ENCODE measurements around the gene TBC1D13. TPM values are rescaled to one million over a fixed set of nuclear protein-coding genes. Genes with fewer than 3 reads are reported as not detected.

TBC1D13 gene
- total and polyA plus RNA-seq, 2 of the 13 experiments (the other 11 are each of a cell fraction or from before 2014, with no cell fraction given) = 17.9 to 19.7 TPM

DNA sequence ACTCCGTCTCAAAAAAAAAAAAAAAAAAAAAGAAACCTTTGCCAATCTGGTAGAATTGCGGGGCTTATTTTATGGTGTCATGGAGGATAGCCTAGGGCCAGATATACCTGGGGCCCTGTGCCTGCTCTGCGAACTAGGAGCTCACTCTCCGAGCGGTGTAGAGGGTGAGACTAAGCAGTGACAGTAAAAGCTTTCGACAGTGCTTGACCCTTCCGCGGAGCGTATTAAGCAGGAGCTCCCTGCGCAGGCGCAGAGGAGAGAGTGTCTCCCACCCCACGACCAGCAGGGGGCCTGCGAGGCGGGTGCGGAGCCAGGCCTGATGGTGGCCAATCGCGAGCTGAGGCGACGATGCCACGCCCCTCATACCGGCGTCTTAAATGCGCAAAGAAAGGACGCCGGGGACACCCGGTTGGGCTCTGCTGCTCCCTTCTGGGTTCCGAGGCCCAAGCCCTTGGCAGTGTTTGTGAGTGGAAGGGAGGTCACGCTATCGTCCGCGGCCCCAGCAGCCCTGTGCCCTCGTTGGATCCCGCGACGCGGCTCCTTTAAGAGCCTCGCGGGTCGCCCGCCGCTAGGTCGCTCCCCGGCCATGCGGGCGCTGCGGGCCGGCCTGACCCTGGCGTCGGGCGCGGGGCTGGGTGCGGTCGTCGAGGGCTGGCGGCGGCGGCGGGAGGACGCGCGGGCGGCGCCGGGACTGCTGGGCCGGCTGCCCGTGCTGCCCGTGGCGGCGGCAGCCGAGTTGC, 31.2 kb downstream of the TBC1D13 start, which contains the start of gene ENDOG (continued):
- TF ChIP-seq KDM5B (CRISPR knock-in tag; IDR thresholded peaks at IDR 0.05; ENCODE audit: borderline replicate concordance) (no peak; the same call in 1 of the 2 replicates), PHF8 (CRISPR knock-in tag; IDR thresholded peaks at IDR 0.05) (peak; percentile 85), NFE2L2 (IDR thresholded peaks at IDR 0.05; ENCODE audit: low read length) (no peak), ZNF567 (CRISPR knock-in tag; IDR thresholded peaks at IDR 0.05; ENCODE audit: borderline replicate concordance) (no peak), ZNF740 (CRISPR knock-in tag; IDR thresholded peaks at IDR 0.05) (no peak), ZNF775 (CRISPR knock-in tag; IDR thresholded peaks at IDR 0.05; ENCODE audit: borderline replicate concordance) (no peak), SYNCRIP (IDR thresholded peaks at IDR 0.05; ENCODE audit: insufficient read depth, low read depth, low read length) (no peak), RBM39 (IDR thresholded peaks at IDR 0.05; ENCODE audit: low read depth, low read length, poor library complexity, severe bottlenecking) (peak; percentile 41), GLI4 (CRISPR knock-in tag; IDR thresholded peaks at IDR 0.05; ENCODE audit: borderline replicate concordance) (no peak), HNRNPK (IDR thresholded peaks at IDR 0.05; ENCODE audit: low read depth, low read length, poor library complexity, severe bottlenecking) (no peak), PPARG (CRISPR knock-in tag; conservative IDR thresholded peaks at IDR 0.05) (peak; percentile 44; the same call in 1 of the 2 replicates), MAZ (IDR thresholded peaks at IDR 0.05; ENCODE audit: borderline replicate concordance, low read depth, low read length) (no peak), MAZ (CRISPR knock-in tag; IDR thresholded peaks at IDR 0.05; ENCODE audit: low read depth) (peak; percentile 62; the same call in 1 of the 2 replicates), KAT2B (IDR thresholded peaks at IDR 0.05; ENCODE audit: borderline replicate concordance, low read depth, low read length) (no peak), NFIC (IDR thresholded peaks at IDR 0.05; ENCODE audit: low read length) (no peak), ZNF264 (CRISPR knock-in tag; IDR thresholded peaks at IDR 0.05) (0 out of 2 replicates have a peak, but pooled peaks have one; percentile 20), KLF11 (CRISPR knock-in tag; IDR thresholded peaks at IDR 0.05) (0 out of 2 replicates have a peak, but pooled peaks have one; percentile 29), ZNF350 (CRISPR knock-in tag; IDR thresholded peaks at IDR 0.05; ENCODE audit: borderline replicate concordance, low read depth) (peak; percentile 25; the same call in 1 of the 2 replicates)
- TF ChIP-seq, protein P1, sequence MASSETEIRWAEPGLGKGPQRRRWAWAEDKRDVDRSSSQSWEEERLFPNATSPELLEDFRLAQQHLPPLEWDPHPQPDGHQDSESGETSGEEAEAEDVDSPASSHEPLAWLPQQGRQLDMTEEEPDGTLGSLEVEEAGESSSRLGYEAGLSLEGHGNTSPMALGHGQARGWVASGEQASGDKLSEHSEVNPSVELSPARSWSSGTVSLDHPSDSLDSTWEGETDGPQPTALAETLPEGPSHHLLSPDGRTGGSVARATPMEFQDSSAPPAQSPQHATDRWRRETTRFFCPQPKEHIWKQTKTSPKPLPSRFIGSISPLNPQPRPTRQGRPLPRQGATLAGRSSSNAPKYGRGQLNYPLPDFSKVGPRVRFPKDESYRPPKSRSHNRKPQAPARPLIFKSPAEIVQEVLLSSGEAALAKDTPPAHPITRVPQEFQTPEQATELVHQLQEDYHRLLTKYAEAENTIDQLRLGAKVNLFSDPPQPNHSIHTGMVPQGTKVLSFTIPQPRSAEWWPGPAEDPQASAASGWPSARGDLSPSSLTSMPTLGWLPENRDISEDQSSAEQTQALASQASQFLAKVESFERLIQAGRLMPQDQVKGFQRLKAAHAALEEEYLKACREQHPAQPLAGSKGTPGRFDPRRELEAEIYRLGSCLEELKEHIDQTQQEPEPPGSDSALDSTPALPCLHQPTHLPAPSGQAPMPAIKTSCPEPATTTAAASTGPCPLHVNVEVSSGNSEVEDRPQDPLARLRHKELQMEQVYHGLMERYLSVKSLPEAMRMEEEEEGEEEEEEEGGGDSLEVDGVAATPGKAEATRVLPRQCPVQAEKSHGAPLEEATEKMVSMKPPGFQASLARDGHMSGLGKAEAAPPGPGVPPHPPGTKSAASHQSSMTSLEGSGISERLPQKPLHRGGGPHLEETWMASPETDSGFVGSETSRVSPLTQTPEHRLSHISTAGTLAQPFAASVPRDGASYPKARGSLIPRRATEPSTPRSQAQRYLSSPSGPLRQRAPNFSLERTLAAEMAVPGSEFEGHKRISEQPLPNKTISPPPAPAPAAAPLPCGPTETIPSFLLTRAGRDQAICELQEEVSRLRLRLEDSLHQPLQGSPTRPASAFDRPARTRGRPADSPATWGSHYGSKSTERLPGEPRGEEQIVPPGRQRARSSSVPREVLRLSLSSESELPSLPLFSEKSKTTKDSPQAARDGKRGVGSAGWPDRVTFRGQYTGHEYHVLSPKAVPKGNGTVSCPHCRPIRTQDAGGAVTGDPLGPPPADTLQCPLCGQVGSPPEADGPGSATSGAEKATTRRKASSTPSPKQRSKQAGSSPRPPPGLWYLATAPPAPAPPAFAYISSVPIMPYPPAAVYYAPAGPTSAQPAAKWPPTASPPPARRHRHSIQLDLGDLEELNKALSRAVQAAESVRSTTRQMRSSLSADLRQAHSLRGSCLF (CRISPR knock-in tag; IDR thresholded peaks at IDR 0.05; ENCODE audit: borderline replicate concordance) = no peak
- TF ChIP-seq, protein P2, sequence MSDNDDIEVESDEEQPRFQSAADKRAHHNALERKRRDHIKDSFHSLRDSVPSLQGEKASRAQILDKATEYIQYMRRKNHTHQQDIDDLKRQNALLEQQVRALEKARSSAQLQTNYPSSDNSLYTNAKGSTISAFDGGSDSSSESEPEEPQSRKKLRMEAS (IDR thresholded peaks at IDR 0.05) = peak; percentile 49
